ENCODE measurements around the gene CACNA1D. TPM values are rescaled to one million over a fixed set of nuclear protein-coding genes. Genes with fewer than 3 reads are reported as not detected.

CACNA1D gene
- total and polyA plus RNA-seq, 2 experiments from 2014 or later: 41.0 to 159 TPM

DNA sequence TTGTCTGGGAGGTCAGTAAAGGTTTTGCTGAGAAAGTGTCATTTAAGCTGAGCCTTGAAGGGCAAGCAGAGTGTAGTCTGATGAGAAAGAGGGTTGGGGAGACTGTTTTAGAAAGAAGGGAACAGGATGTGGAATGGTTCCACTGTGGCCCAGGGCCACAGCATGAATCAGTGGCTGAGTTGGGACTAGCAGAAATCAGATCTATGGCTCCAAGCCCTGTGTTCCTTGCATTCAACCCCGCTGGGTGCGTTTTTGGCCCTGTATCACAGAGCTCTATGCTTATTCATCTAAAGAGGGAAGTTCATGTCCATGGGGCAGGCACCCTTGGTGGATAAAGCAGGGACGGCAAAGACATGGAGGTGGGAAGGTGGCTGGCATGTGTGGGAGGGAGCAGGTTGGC lies 151.3 kb downstream of the CACNA1D start:
- no peak for DNase-seq (ENCODE audit: low read depth in 1 of 2, low spot score in 1 of 2)
- H3K27ac ChIP-seq: no peak overlapping the region
- H3K4me3 ChIP-seq: no peak overlapping the region
- TF ChIP-seq, protein P1, sequence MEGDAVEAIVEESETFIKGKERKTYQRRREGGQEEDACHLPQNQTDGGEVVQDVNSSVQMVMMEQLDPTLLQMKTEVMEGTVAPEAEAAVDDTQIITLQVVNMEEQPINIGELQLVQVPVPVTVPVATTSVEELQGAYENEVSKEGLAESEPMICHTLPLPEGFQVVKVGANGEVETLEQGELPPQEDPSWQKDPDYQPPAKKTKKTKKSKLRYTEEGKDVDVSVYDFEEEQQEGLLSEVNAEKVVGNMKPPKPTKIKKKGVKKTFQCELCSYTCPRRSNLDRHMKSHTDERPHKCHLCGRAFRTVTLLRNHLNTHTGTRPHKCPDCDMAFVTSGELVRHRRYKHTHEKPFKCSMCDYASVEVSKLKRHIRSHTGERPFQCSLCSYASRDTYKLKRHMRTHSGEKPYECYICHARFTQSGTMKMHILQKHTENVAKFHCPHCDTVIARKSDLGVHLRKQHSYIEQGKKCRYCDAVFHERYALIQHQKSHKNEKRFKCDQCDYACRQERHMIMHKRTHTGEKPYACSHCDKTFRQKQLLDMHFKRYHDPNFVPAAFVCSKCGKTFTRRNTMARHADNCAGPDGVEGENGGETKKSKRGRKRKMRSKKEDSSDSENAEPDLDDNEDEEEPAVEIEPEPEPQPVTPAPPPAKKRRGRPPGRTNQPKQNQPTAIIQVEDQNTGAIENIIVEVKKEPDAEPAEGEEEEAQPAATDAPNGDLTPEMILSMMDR (IDR thresholded peaks at IDR 0.05; ENCODE audit: low read depth, low read length): no peak
- peaks cover 39% of the 10 kb centered on the region for H3K4me1 ChIP-seq (ENCODE audit: low read depth)
- H3K36me3 ChIP-seq: no peaks in the 10 kb centered on the region
- H3K9me3 ChIP-seq (ENCODE audit: low read depth): no peaks in the 10 kb centered on the region
- H3K27me3 ChIP-seq: no peaks in the 10 kb centered on the region

DNA sequence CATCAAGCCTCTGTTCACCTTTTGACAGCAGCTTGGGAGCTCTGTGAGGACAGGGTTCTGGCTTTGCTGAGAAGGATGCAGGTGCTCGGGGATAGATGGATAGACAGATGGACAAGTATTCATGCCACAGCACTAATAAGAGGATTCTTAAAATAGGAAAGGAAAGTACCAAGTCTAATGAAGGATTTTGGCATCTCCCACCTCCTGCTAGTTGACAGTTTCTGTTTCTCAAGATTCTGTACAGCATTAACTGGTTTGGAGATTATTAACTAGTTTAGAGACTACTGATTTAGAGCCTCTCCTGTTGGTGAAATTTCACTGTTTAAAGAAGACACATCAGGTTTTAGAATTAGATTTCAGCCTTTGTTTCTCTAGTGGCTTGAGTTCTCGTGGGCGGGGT lies 152.3 kb downstream of the CACNA1D start:
- Histone ChIP-seq H3K4me1 (ENCODE audit: low read depth) (peaks cover 49% of the 10 kb centered on the region), H3K4me3 (no peak overlapping the region), H3K27me3 (no peaks in the 10 kb centered on the region), H3K27ac (peak overlapping the region; percentile 7), H3K9me3 (ENCODE audit: low read depth) (no peaks in the 10 kb centered on the region), H3K36me3 (no peaks in the 10 kb centered on the region)
- TF ChIP-seq, protein P1 (IDR thresholded peaks at IDR 0.05; ENCODE audit: low read depth, low read length): no peak
- DNase-seq (ENCODE audit: low read depth in 1 of 2, low spot score in 1 of 2): no peak

DNA sequence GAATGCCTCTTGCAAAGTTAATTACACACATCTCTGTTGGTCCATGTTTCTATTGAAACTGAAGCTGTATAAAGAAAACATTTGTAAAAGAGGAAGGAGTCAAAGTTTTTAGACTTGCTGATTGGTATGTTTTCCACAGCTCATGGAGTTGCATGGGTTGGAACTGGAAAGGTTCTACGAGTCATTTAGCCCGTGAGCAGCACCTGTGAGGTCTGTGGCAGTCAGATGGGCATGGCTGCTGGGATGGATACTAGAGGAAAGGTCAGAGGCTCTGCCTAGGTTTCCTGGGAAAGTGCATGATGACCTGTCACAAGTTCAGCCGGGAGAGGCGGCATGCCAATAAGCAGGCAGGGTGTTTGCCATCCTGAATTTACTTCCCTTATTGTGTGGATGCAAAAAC lies 155.4 kb downstream of the CACNA1D start:
- no peak for DNase-seq (ENCODE audit: low read depth in 1 of 2, low spot score in 1 of 2)
- TF ChIP-seq, protein P1 (IDR thresholded peaks at IDR 0.05; ENCODE audit: low read depth, low read length): no peak
- Histone ChIP-seq H3K27me3 (no peaks in the 10 kb centered on the region), H3K4me3 (no peak overlapping the region), H3K36me3 (no peaks in the 10 kb centered on the region), H3K9me3 (ENCODE audit: low read depth) (no peaks in the 10 kb centered on the region), H3K4me1 (ENCODE audit: low read depth) (peaks cover 43% of the 10 kb centered on the region), H3K27ac (no peak overlapping the region)

DNA sequence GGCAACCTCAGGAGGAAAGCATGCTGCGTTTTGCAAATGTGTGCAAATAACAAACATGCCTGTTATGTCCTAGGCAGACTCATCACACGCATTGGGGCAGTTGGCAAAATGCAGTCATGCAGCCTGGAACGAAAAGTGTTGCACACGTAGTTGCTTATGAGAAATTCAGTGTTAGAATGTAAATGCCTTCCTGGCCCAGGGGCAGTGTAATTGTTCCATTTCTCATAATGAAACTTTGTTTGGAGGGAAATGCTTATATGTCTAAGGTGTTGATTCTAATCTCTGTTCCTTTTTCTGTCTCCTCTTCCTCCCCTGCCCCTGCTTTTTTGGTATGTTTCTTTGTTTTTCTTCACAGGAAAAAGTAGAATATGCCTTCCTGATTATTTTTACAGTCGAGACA lies 156.0 kb downstream of the CACNA1D start:
- TF ChIP-seq, protein P1 (IDR thresholded peaks at IDR 0.05; ENCODE audit: low read depth, low read length): no peak
- DNase-seq (ENCODE audit: low read depth in 1 of 2, low spot score in 1 of 2): no peak
- Histone ChIP-seq H3K9me3 (ENCODE audit: low read depth) (no peaks in the 10 kb centered on the region), H3K4me3 (no peak overlapping the region), H3K36me3 (no peaks in the 10 kb centered on the region), H3K4me1 (ENCODE audit: low read depth) (peaks cover 37% of the 10 kb centered on the region), H3K27me3 (no peaks in the 10 kb centered on the region), H3K27ac (no peak overlapping the region)

DNA sequence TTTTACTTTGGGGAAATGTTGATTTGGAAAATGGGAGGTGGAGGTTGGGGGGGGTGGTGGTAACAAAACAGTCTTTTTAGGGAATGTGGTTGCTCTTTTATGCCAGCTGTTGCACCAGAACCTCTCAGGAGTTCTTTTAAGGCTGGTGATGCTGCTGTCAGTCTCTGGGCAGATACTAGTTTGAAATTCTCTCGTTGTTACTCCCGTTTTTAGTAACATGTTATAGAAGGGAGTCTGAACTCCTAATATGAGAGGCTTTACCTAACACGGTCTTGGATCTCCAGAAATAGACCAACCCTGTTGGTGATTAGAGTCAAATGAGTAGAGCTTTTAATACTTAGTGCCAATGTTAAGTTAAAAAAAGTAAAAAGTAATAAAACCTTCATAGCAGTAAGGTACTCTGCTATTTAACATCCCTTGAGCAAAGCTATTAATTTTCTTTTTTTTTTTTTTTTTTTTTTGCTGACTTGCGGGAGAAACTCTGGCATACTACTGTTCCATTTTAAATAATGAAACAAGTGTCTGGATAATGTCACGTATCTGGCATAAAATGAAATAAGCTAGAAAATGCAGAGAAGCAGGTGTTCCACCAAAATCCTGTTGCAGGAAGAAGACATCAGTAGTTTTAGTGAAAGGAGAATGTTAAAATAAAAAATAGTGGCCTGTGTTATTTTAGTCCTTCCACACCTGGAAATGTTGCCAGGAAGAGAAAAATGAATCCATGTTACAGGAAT lies 156.7 kb downstream of the CACNA1D start:
- H3K27me3 ChIP-seq: no peaks in the 10 kb centered on the region

More for the DNA sequence above, 156.7 kb downstream of the CACNA1D start:
- DNase-seq (ENCODE audit: low read depth in 1 of 2, low spot score in 1 of 2): no peak
- Histone ChIP-seq H3K36me3 (no peaks in the 10 kb centered on the region), H3K4me3 (no peak overlapping the region), H3K27ac (no peak overlapping the region), H3K4me1 (ENCODE audit: low read depth) (peaks cover 32% of the 10 kb centered on the region), H3K9me3 (ENCODE audit: low read depth) (no peaks in the 10 kb centered on the region)
- TF ChIP-seq, protein P1 (IDR thresholded peaks at IDR 0.05; ENCODE audit: low read depth, low read length): no peak
